Effector memory CD4-positive, alpha-beta T cell (primary cell): ENCODE data around the gene C1QTNF5.

ENCODE experiments used
- DNase-seq, 3 donors: peaks; one replicate each; pipeline ENCODE4 v3.0.0-alpha.2; 2020
- H3K27ac ChIP-seq: 2 replicates; pipeline ENCODE4 v1.7.0; 2013; ENCODE audit warnings: mild to moderate bottlenecking, low read length, moderate library complexity; ENCODE audit not compliant: insufficient read depth, poor library complexity, severe bottlenecking
- H3K27me3 ChIP-seq: replicated peaks from 2 replicates; pipeline ENCODE4 v1.7.0; 2013; ENCODE audit warnings: mild to moderate bottlenecking, low read length; ENCODE audit not compliant: insufficient read depth, control insufficient read depth, poor library complexity, severe bottlenecking
- H3K36me3 ChIP-seq: 2 replicates; pipeline ENCODE4 v1.7.0; 2013; ENCODE audit warnings: mild to moderate bottlenecking, low read length, moderate library complexity; ENCODE audit not compliant: control insufficient read depth, insufficient read depth
- H3K4me1 ChIP-seq: 2 replicates; pipeline ENCODE4 v1.7.0; 2013; ENCODE audit warnings: low read length, mild to moderate bottlenecking; ENCODE audit not compliant: control insufficient read depth, insufficient read depth, poor library complexity, severe bottlenecking
- H3K4me3 ChIP-seq: 2 replicates; pipeline ENCODE4 v1.7.0; 2013; ENCODE audit warnings: low read length, low read depth, mild to moderate bottlenecking; ENCODE audit not compliant: insufficient read depth, poor library complexity, severe bottlenecking
- H3K9me3 ChIP-seq: 2 replicates; pipeline ENCODE4 v1.7.0; 2013; ENCODE audit warnings: mild to moderate bottlenecking, low read length, moderate library complexity; ENCODE audit not compliant: control insufficient read depth

The C1QTNF5 gene

GRCh38 chr11:119356349-119357031 is 15.8 kb upstream of the C1QTNF5 start:
- Histone ChIP-seq H3K9me3 (no peaks in the 10 kb centered on the region), H3K4me3 (peak overlapping the region; percentile 72), H3K27ac (no peak overlapping the region), H3K27me3 (peaks cover 2% of the 10 kb centered on the region), H3K36me3 (no peaks in the 10 kb centered on the region), H3K4me1 (no peaks in the 10 kb centered on the region)
- DNase-seq: peak; percentile 49 to 61 (median 55)

GRCh38 chr11:119355091-119355843 is 14.6 kb upstream of the C1QTNF5 start:
- Histone ChIP-seq H3K27me3 (peaks cover 2% of the 10 kb centered on the region), H3K36me3 (no peaks in the 10 kb centered on the region), H3K9me3 (no peaks in the 10 kb centered on the region), H3K4me3 (no peak overlapping the region), H3K4me1 (no peaks in the 10 kb centered on the region), H3K27ac (no peak overlapping the region)
- DNase-seq: no peak

- H3K9me3 ChIP-seq: no peaks in the 10 kb centered on the region
- H3K27me3 ChIP-seq: peaks cover 2% of the 10 kb centered on the region
- H3K27ac ChIP-seq: no peak overlapping the region
- no peak for DNase-seq
- no peak overlapping the region for H3K4me3 ChIP-seq
- H3K4me1 ChIP-seq: no peaks in the 10 kb centered on the region
- H3K36me3 ChIP-seq: no peaks in the 10 kb centered on the region
These were observed 12.2 kb upstream of the C1QTNF5 start for GRCh38 chr11:119352857-119353260.

GRCh38 chr11:119351232-119351631 is 10.5 kb upstream of the C1QTNF5 start:
- Histone ChIP-seq H3K4me3 (no peak overlapping the region), H3K27me3 (peaks cover 2% of the 10 kb centered on the region), H3K9me3 (no peaks in the 10 kb centered on the region), H3K4me1 (no peaks in the 10 kb centered on the region), H3K27ac (no peak overlapping the region), H3K36me3 (no peaks in the 10 kb centered on the region)
- DNase-seq: no peak

- no peak overlapping the region for H3K27ac ChIP-seq
- no peaks in the 10 kb centered on the region for H3K9me3 ChIP-seq
- H3K27me3 ChIP-seq: no peaks in the 10 kb centered on the region
- no peak for DNase-seq
- no peaks in the 10 kb centered on the region for H3K4me1 ChIP-seq
- H3K4me3 ChIP-seq: no peak overlapping the region
- no peaks in the 10 kb centered on the region for H3K36me3 ChIP-seq
These were observed 9.6 kb upstream of the C1QTNF5 start for GRCh38 chr11:119350302-119350701.

GRCh38 chr11:119347940-119348605 is 7.4 kb upstream of the C1QTNF5 start:
- Histone ChIP-seq H3K4me3 (no peak overlapping the region), H3K9me3 (no peaks in the 10 kb centered on the region), H3K36me3 (no peaks in the 10 kb centered on the region), H3K4me1 (no peaks in the 10 kb centered on the region), H3K27me3 (no peaks in the 10 kb centered on the region), H3K27ac (no peak overlapping the region)
- DNase-seq: no peak

- DNase-seq: no peak
- Histone ChIP-seq H3K27me3 (no peaks in the 10 kb centered on the region), H3K4me1 (no peaks in the 10 kb centered on the region), H3K36me3 (no peaks in the 10 kb centered on the region), H3K9me3 (no peaks in the 10 kb centered on the region), H3K27ac (no peak overlapping the region), H3K4me3 (no peak overlapping the region)
These were observed 6.6 kb upstream of the C1QTNF5 start for GRCh38 chr11:119347242-119347641.

GRCh38 chr11:119346605-119347004 is 5.9 kb upstream of the C1QTNF5 start, which contains the start of gene MFRP:
Gene MFRP, minus strand, starts transcription at chr11:119346705. Its CDS starts 192 bp downstream, at chr11:119346513.
- H3K36me3 ChIP-seq: no peaks in the 10 kb centered on the region
- H3K27me3 ChIP-seq: peaks cover 4% of the 10 kb centered on the region
- DNase-seq: no peak
- no peaks in the 10 kb centered on the region for H3K4me1 ChIP-seq
- no peak within 1 kb of the TSS for H3K4me3 ChIP-seq
- H3K9me3 ChIP-seq: no peaks in the 10 kb centered on the region
- H3K27ac ChIP-seq: no peak within 1 kb of the TSS

GRCh38 chr11:119345685-119346084 is 5.0 kb upstream of the C1QTNF5 start:
- Histone ChIP-seq H3K9me3 (no peaks in the 10 kb centered on the region), H3K4me3 (no peak overlapping the region), H3K27ac (no peak overlapping the region), H3K4me1 (peaks cover 1% of the 10 kb centered on the region), H3K27me3 (peaks cover 14% of the 10 kb centered on the region), H3K36me3 (no peaks in the 10 kb centered on the region)
- no peak for DNase-seq
